Mesendoderm (in vitro differentiated cells): ENCODE data around the gene FBXO36.
"Not testable (repeated sequence)": the region's sequence is repeated elsewhere in the genome, so short reads cannot be mapped to it uniquely, and the experiment has no call there.

ENCODE experiments used
- DNase-seq: peaks from one replicate; pipeline ENCODE4 v3.0.0; 2013
- H2AK5ac ChIP-seq: 2 replicates; pipeline ENCODE4 v1.6.1; 2013; ENCODE audit warnings: low read length, inconsistent platforms
- H2BK120ac ChIP-seq: 2 replicates; pipeline ENCODE4 v1.6.1; 2013; ENCODE audit warnings: low read depth, mild to moderate bottlenecking, low read length, moderate library complexity, mixed read lengths
- H2BK15ac ChIP-seq: replicated peaks from 2 replicates; pipeline ENCODE4 v1.6.1; 2013; ENCODE audit warnings: low read depth, mild to moderate bottlenecking, moderate library complexity
- H2BK5ac ChIP-seq: 2 replicates; pipeline ENCODE4 v1.6.1; 2013; ENCODE audit warnings: low read length, inconsistent platforms
- H3K18ac ChIP-seq: 2 replicates; pipeline ENCODE4 v1.6.1; 2013; ENCODE audit warnings: mild to moderate bottlenecking, low read length, mixed read lengths
- H3K23ac ChIP-seq: one replicate; pipeline ENCODE4 v1.6.1; 2013; ENCODE audit warnings: low read length
- H3K27ac ChIP-seq: 2 replicates; pipeline ENCODE4 v1.5.1; 2013; ENCODE audit warnings: low read depth, mild to moderate bottlenecking, inconsistent platforms, low read length, moderate library complexity
- H3K27me3 ChIP-seq: 2 replicates; pipeline ENCODE4 v1.6.1; 2013; ENCODE audit warnings: low read length, control low read depth, mild to moderate bottlenecking, inconsistent platforms; ENCODE audit not compliant: insufficient read depth, poor library complexity
- H3K36me3 ChIP-seq: 2 replicates; pipeline ENCODE4 v1.6.1; 2013; ENCODE audit warnings: low read length, inconsistent platforms; ENCODE audit not compliant: control insufficient read depth, insufficient read depth
- H3K4ac ChIP-seq: one replicate; pipeline ENCODE4 v1.6.1; 2013; ENCODE audit warnings: low read depth, mild to moderate bottlenecking, low read length, moderate library complexity
- H3K4me1 ChIP-seq: 2 replicates; pipeline ENCODE4 v1.6.1; 2013; ENCODE audit warnings: low read depth, low read length, inconsistent platforms; ENCODE audit not compliant: control insufficient read depth
- H3K4me2 ChIP-seq: 2 replicates; pipeline ENCODE4 v1.6.1; 2013; ENCODE audit warnings: low read length
- H3K4me3 ChIP-seq: 2 replicates; pipeline ENCODE4 v1.5.1; 2013; ENCODE audit warnings: mild to moderate bottlenecking, low read length
- H3K56ac ChIP-seq: one replicate; pipeline ENCODE4 v1.6.1; 2013; ENCODE audit warnings: low read length
- H3K79me1 ChIP-seq: 2 replicates; pipeline ENCODE4 v1.6.1; 2013; ENCODE audit warnings: low read length, inconsistent platforms
- H3K79me2 ChIP-seq: 2 replicates; pipeline ENCODE4 v1.6.1; 2013; ENCODE audit warnings: mild to moderate bottlenecking, low read length; ENCODE audit not compliant: control insufficient read depth, insufficient read depth
- H3K9ac ChIP-seq: 2 replicates; pipeline ENCODE4 v1.6.1; 2013; ENCODE audit warnings: low read length, inconsistent platforms
- H4K5ac ChIP-seq: one replicate; pipeline ENCODE4 v1.6.1; 2013; ENCODE audit warnings: low read length
- H4K8ac ChIP-seq: one replicate; pipeline ENCODE4 v1.6.1; 2013; ENCODE audit warnings: low read depth, mild to moderate bottlenecking, control low read depth, low read length, moderate library complexity
- WGBS: extraction: QIAGEN DNeasy Blood & Tissue Kit; methylation state at CpG from one replicate; pipeline ENCODE4 v1.1.7; 2013; ENCODE audit warnings: low lambda C conversion rate, missing lambda C conversion rate; ENCODE audit not compliant: insufficient coverage; ENCODE audit errors: extremely low coverage; 5-methylcytosine and 5-hydroxymethylcytosine counted together

FBXO36 gene

GRCh38 chr2:229917793-229918192 is 4.5 kb upstream of the FBXO36 start:
- WGBS, result no CpG with 5 or more reads among the region's 5 CpGs
- H2BK120ac ChIP-seq, result no peak overlapping the region
- no peak overlapping the region for H3K56ac ChIP-seq
- H3K18ac ChIP-seq, result no peak overlapping the region
- no peak overlapping the region for H4K8ac ChIP-seq
- no peaks in the 10 kb centered on the region for H3K27me3 ChIP-seq
- H3K4me1 ChIP-seq, result no peaks in the 10 kb centered on the region
- H2AK5ac ChIP-seq, result no peak overlapping the region
- H3K23ac ChIP-seq, result no peak overlapping the region
- no peak overlapping the region for H3K4me3 ChIP-seq
- no peak overlapping the region for H3K9ac ChIP-seq
- H2BK15ac ChIP-seq, result no peak overlapping the region
- H3K4me2 ChIP-seq, result no peak overlapping the region
- no peaks in the 10 kb centered on the region for H3K36me3 ChIP-seq
- H3K79me1 ChIP-seq, result no peaks in the 10 kb centered on the region
- DNase-seq, result no peak
- peaks cover 68% of the 10 kb centered on the region for H3K79me2 ChIP-seq
- no peak overlapping the region for H2BK5ac ChIP-seq
- no peak overlapping the region for H3K4ac ChIP-seq
- no peak overlapping the region for H4K5ac ChIP-seq
- no peak overlapping the region for H3K27ac ChIP-seq

GRCh38 chr2:229920011-229920641 is 2.2 kb upstream of the FBXO36 start:
- H3K36me3 ChIP-seq, result no peaks in the 10 kb centered on the region
- no CpG with 5 or more reads among the region's 20 CpGs for WGBS

GRCh38 chr2:229921101-229921891 is 1.0 kb upstream of the FBXO36 start:
- WGBS, result no CpG with 5 or more reads among the region's 60 CpGs

More at GRCh38 chr2:229920011-229920641, 2.2 kb upstream of the FBXO36 start:
- H3K79me1 ChIP-seq, result no peaks in the 10 kb centered on the region
- no peak overlapping the region for H3K23ac ChIP-seq
- peak overlapping the region; percentile 92 for H3K4me3 ChIP-seq
- H4K5ac ChIP-seq, result no peak overlapping the region
- H3K4me2 ChIP-seq, result peak overlapping the region; percentile 100
- H3K56ac ChIP-seq, result peak overlapping the region; percentile 91
- H3K4me1 ChIP-seq, result no peaks in the 10 kb centered on the region
- H3K27ac ChIP-seq, result peak overlapping the region; percentile 37
- H2BK120ac ChIP-seq, result no peak overlapping the region
- no peak overlapping the region for H2BK5ac ChIP-seq
- H3K4ac ChIP-seq, result no peak overlapping the region
- DNase-seq, result peak; percentile 32
- H3K27me3 ChIP-seq, result no peaks in the 10 kb centered on the region
- H3K79me2 ChIP-seq, result peaks cover 51% of the 10 kb centered on the region
- peak overlapping the region; percentile 89 for H3K9ac ChIP-seq
- H2AK5ac ChIP-seq, result no peak overlapping the region
- no peak overlapping the region for H2BK15ac ChIP-seq
- H3K18ac ChIP-seq, result no peak overlapping the region
- no peak overlapping the region for H4K8ac ChIP-seq

GRCh38 chr2:229921892-229922448 is 333 bp upstream of the FBXO36 start, which contains the start of gene TRIP12:
TRIP12 (minus strand) TSS chr2:229922009; CDS start chr2:229880079, 41,930 bp downstream.
- peak within 1 kb of the TSS; percentile 91 for H3K56ac ChIP-seq
- no peaks in the 10 kb centered on the region for H3K36me3 ChIP-seq
- peak within 1 kb of the TSS; percentile 100 for H4K8ac ChIP-seq
- no peak within 1 kb of the TSS for H4K5ac ChIP-seq
- H3K9ac ChIP-seq, result peak within 1 kb of the TSS; percentile 89
- H3K27ac ChIP-seq, result peak within 1 kb of the TSS; percentile 96
- WGBS, result no CpG with 5 or more reads among the region's 49 CpGs
- H2AK5ac ChIP-seq, result no peak within 1 kb of the TSS
- peak within 1 kb of the TSS; percentile 100 for H3K18ac ChIP-seq
- no peaks in the 10 kb centered on the region for H3K79me1 ChIP-seq
- peaks cover 37% of the 10 kb centered on the region for H3K79me2 ChIP-seq
- peak within 1 kb of the TSS; percentile 91 for H2BK5ac ChIP-seq
- no peaks in the 10 kb centered on the region for H3K27me3 ChIP-seq
- peak within 1 kb of the TSS; percentile 95 for H2BK120ac ChIP-seq
- no peak within 1 kb of the TSS for H2BK15ac ChIP-seq
- no peaks in the 10 kb centered on the region for H3K4me1 ChIP-seq
- H3K23ac ChIP-seq, result peak within 1 kb of the TSS; percentile 75
- DNase-seq, result peak; percentile 99
- peak within 1 kb of the TSS; percentile 92 for H3K4me3 ChIP-seq
- H3K4me2 ChIP-seq, result peak within 1 kb of the TSS; percentile 100
- H3K4ac ChIP-seq, result peak within 1 kb of the TSS; percentile 99

More at GRCh38 chr2:229921101-229921891, 1.0 kb upstream of the FBXO36 start:
- peak overlapping the region; percentile 89 for H3K9ac ChIP-seq
- H2AK5ac ChIP-seq, result no peak overlapping the region
- H3K4me3 ChIP-seq, result peak overlapping the region; percentile 92
- no peak overlapping the region for H2BK15ac ChIP-seq
- peaks cover 42% of the 10 kb centered on the region for H3K79me2 ChIP-seq
- H3K79me1 ChIP-seq, result no peaks in the 10 kb centered on the region
- H3K18ac ChIP-seq, result peak overlapping the region; percentile 100
- peak overlapping the region; percentile 100 for H4K8ac ChIP-seq
- no peaks in the 10 kb centered on the region for H3K27me3 ChIP-seq
- no peaks in the 10 kb centered on the region for H3K4me1 ChIP-seq
- H3K23ac ChIP-seq, result peak overlapping the region; percentile 75
- peak overlapping the region; percentile 100 for H3K4me2 ChIP-seq
- H4K5ac ChIP-seq, result no peak overlapping the region
- H2BK5ac ChIP-seq, result no peak overlapping the region
- DNase-seq, result peak; percentile 64
- H3K36me3 ChIP-seq, result no peaks in the 10 kb centered on the region
- H3K27ac ChIP-seq, result peak overlapping the region; percentile 96
- peak overlapping the region; percentile 95 for H2BK120ac ChIP-seq
- peak overlapping the region; percentile 91 for H3K56ac ChIP-seq
- peak overlapping the region; percentile 99 for H3K4ac ChIP-seq

- not testable (repeated sequence) for DNase-seq, H3K79me1 ChIP-seq, H3K27ac ChIP-seq, H3K9ac ChIP-seq, H3K4me3 ChIP-seq, H2AK5ac ChIP-seq, H4K8ac ChIP-seq, H3K56ac ChIP-seq, H2BK120ac ChIP-seq, H3K18ac ChIP-seq, H3K36me3 ChIP-seq, H4K5ac ChIP-seq, H3K4me1 ChIP-seq, H2BK15ac ChIP-seq, H3K4ac ChIP-seq, H3K23ac ChIP-seq, H2BK5ac ChIP-seq, H3K27me3 ChIP-seq, H3K4me2 ChIP-seq
- peaks cover 16% of the 10 kb centered on the region for H3K79me2 ChIP-seq
- WGBS, result no CpG with 5 or more reads among the region's 10 CpGs
Observed at GRCh38 chr2:229924541-229924940, 2.2 kb downstream of the FBXO36 start.
